H9 (cell line): Measurements from ENCODE around the gene PHACTR1. TPM values are rescaled to one million over a fixed set of nuclear protein-coding genes. Genes with fewer than 3 reads are reported as not detected.

Source experiments
- DNase-seq: peaks from one replicate; pipeline ENCODE4 v3.0.0-alpha.2; 2017
- H2AFZ ChIP-seq: one replicate; pipeline ENCODE4 v1.6.1; 2013; ENCODE audit warnings: mild to moderate bottlenecking, low read length, control low read depth, moderate library complexity
- H2AK5ac ChIP-seq: 2 replicates; pipeline ENCODE4 v1.6.1; 2013; ENCODE audit warnings: low read length, control low read depth, mixed read lengths; ENCODE audit not compliant: insufficient read length
- H2BK120ac ChIP-seq: one replicate; pipeline ENCODE4 v1.6.1; 2013; ENCODE audit warnings: low read depth, mild to moderate bottlenecking, low read length, control low read depth, inconsistent platforms; ENCODE audit not compliant: poor library complexity, severe bottlenecking
- H2BK12ac ChIP-seq: 2 replicates; pipeline ENCODE4 v1.6.1; 2013; ENCODE audit warnings: low read length, control low read depth, mixed read lengths, low read depth; ENCODE audit not compliant: insufficient read length
- H2BK15ac ChIP-seq: 2 replicates; pipeline ENCODE4 v1.6.1; 2013; ENCODE audit warnings: low read depth, low read length, control low read depth
- H2BK20ac ChIP-seq: one replicate; pipeline ENCODE4 v1.6.1; 2013; ENCODE audit warnings: low read depth, mild to moderate bottlenecking, low read length, control low read depth, inconsistent platforms; ENCODE audit not compliant: poor library complexity, severe bottlenecking
- H2BK5ac ChIP-seq: 2 replicates; pipeline ENCODE4 v1.6.1; 2013; ENCODE audit warnings: low read length, control low read depth, mixed read lengths; ENCODE audit not compliant: insufficient read length
- H3K14ac ChIP-seq: 2 replicates; pipeline ENCODE4 v1.6.1; 2013; ENCODE audit warnings: low read length, control low read depth; ENCODE audit not compliant: insufficient read depth
- H3K18ac ChIP-seq: 2 replicates; pipeline ENCODE4 v1.6.1; 2013; ENCODE audit warnings: low read depth, mild to moderate bottlenecking, mixed read lengths, low read length, control low read depth; ENCODE audit not compliant: insufficient read length
- H3K23ac ChIP-seq: 2 replicates; pipeline ENCODE4 v1.6.1; 2013; ENCODE audit warnings: low read length, control low read depth, mixed read lengths, low read depth; ENCODE audit not compliant: insufficient read length
- H3K23me2 ChIP-seq: 2 replicates; pipeline ENCODE4 v1.6.1; 2013; ENCODE audit warnings: low read depth, mild to moderate bottlenecking, mixed read lengths, low read length, control low read depth; ENCODE audit not compliant: insufficient read length, poor library complexity, severe bottlenecking
- H3K27ac ChIP-seq: 2 replicates; pipeline ENCODE4 v1.5.1; 2013; ENCODE audit warnings: low read length, control low read depth, mixed read lengths, low read depth; ENCODE audit not compliant: insufficient read length
- H3K27me3 ChIP-seq: 2 replicates; pipeline ENCODE4 v1.6.1; 2013; ENCODE audit warnings: low read length, control low read depth, inconsistent platforms; ENCODE audit not compliant: insufficient read depth
- H3K4ac ChIP-seq: 2 replicates; pipeline ENCODE4 v1.6.1; 2013; ENCODE audit warnings: low read depth, mild to moderate bottlenecking, control low read depth, inconsistent platforms, low read length, moderate library complexity
- H3K4me1 ChIP-seq: 2 replicates; pipeline ENCODE4 v1.6.1; 2013; ENCODE audit warnings: low read length, control low read depth, inconsistent platforms; ENCODE audit not compliant: insufficient read depth
- H3K4me2 ChIP-seq: 2 replicates; pipeline ENCODE4 v1.6.1; 2013; ENCODE audit warnings: low read length, control low read depth, mixed read lengths; ENCODE audit not compliant: insufficient read length, insufficient read depth
- H3K56ac ChIP-seq: 2 replicates; pipeline ENCODE4 v1.6.1; 2013; ENCODE audit warnings: low read depth, mild to moderate bottlenecking, mixed read lengths, low read length, control low read depth; ENCODE audit not compliant: insufficient read length
- H3K79me1 ChIP-seq: 2 replicates; pipeline ENCODE4 v1.6.1; 2013; ENCODE audit warnings: low read depth, mild to moderate bottlenecking, moderate library complexity, low read length, control low read depth, inconsistent platforms; ENCODE audit not compliant: insufficient read depth, poor library complexity, severe bottlenecking
- H3K79me2 ChIP-seq: 2 replicates; pipeline ENCODE4 v1.6.1; 2013; ENCODE audit warnings: low read length, control low read depth, inconsistent platforms; ENCODE audit not compliant: insufficient read depth
- H3K9ac ChIP-seq: 2 replicates; pipeline ENCODE4 v1.6.1; 2013; ENCODE audit warnings: low read length, control low read depth, mixed read lengths; ENCODE audit not compliant: insufficient read length; ENCODE audit errors: extremely low read depth
- H3K9me3 ChIP-seq: one replicate; pipeline ENCODE4 v1.6.1; 2013; ENCODE audit warnings: low read depth, low read length, inconsistent platforms; ENCODE audit not compliant: control insufficient read depth
- H3T11ph ChIP-seq: one replicate; pipeline ENCODE4 v1.6.1; 2013; ENCODE audit warnings: mild to moderate bottlenecking, low read length, control low read depth, inconsistent platforms
- H4K20me1 ChIP-seq: one replicate; pipeline ENCODE4 v1.6.1; 2013; ENCODE audit not compliant: control insufficient read depth, insufficient read length, insufficient read depth
- H4K5ac ChIP-seq: 2 replicates; pipeline ENCODE4 v1.6.1; 2013; ENCODE audit warnings: low read depth, mild to moderate bottlenecking, mixed read lengths, low read length, control low read depth; ENCODE audit not compliant: insufficient read length
- H4K8ac ChIP-seq: replicated peaks from 2 replicates; pipeline ENCODE4 v1.6.1; 2013; ENCODE audit warnings: low read length, control low read depth, mixed read lengths, low read depth; ENCODE audit not compliant: insufficient read length
- H4K91ac ChIP-seq: 2 replicates; pipeline ENCODE4 v1.6.1; 2013; ENCODE audit warnings: low read depth, mild to moderate bottlenecking, moderate library complexity, mixed read lengths, low read length, control low read depth; ENCODE audit not compliant: insufficient read length
- H3K27ac Mint-ChIP-seq, 3 experiments: 2 replicates in 2 of 3; 3 replicates in 1 of 3; pipeline ENCODE4 v1.8.0; 2020 to 2021; ENCODE audit warnings: mixed read lengths in 3 of 3, mild to moderate bottlenecking in 1 of 3, moderate library complexity in 1 of 3
- H3K27me3 Mint-ChIP-seq: 2 replicates; pipeline ENCODE4 v1.8.0; 2021; ENCODE audit warnings: low read depth, mild to moderate bottlenecking, moderate library complexity, mixed read lengths
- H3K36me3 Mint-ChIP-seq, 3 experiments: 2 replicates in 2 of 3; 3 replicates in 1 of 3; pipeline ENCODE4 v1.8.0; 2020 to 2021; ENCODE audit warnings: low read depth in 3 of 3, mixed read lengths in 3 of 3; ENCODE audit not compliant: insufficient read depth in 1 of 3
- H3K4me1 Mint-ChIP-seq, 2 experiments: 2 replicates each; pipeline ENCODE4 v1.8.0; 2020; ENCODE audit warnings: mixed read lengths in 2 of 2
- H3K4me3 Mint-ChIP-seq, 2 experiments: 2 replicates in 1 of 2; 3 replicates in 1 of 2; pipeline ENCODE4 v1.8.0; 2020 to 2021; ENCODE audit warnings: mild to moderate bottlenecking in 2 of 2, mixed read lengths in 2 of 2, moderate library complexity in 1 of 2
- H3K9me3 Mint-ChIP-seq, 2 experiments: 2 replicates in 1 of 2; 3 replicates in 1 of 2; pipeline ENCODE4 v1.8.0; 2020; ENCODE audit warnings: mild to moderate bottlenecking in 2 of 2, mixed read lengths in 2 of 2, moderate library complexity in 1 of 2
- WGBS: extraction: QIAGEN DNeasy Blood & Tissue Kit; methylation state at CpG from one replicate; pipeline ENCODE4 v1.1.7; 2013; ENCODE audit warnings: missing lambda C conversion rate, low lambda C conversion rate, mixed read lengths; ENCODE audit not compliant: insufficient read length; ENCODE audit errors: extremely low coverage; 5-methylcytosine and 5-hydroxymethylcytosine counted together
- total RNA-seq: library from RNA; stranded (reverse); gene quantifications from 2 replicates; pipeline ENCODE4 v1.2.1, GENCODE V29; 2021
- TF ChIP-seq, protein P1 (sequence below): fragments of 200-600 bp; sonication (generic); conservative IDR thresholded peaks from 3 replicates; pipeline ENCODE4 v1.8.0; 2021; ENCODE audit warnings: antibody characterized with exemption, mild to moderate bottlenecking

PHACTR1 gene
- total RNA-seq, 1 experiment from 2014 or later: 15.9 TPM

GRCh38 chr6:13274707-13275434, 558.3 kb downstream of the PHACTR1 start:
- H3K4me2 ChIP-seq: no peak overlapping the region
- H3K27me3 ChIP-seq: no peaks in the 10 kb centered on the region
- H3K27me3 Mint-ChIP-seq: no peaks in the 10 kb centered on the region

More at GRCh38 chr6:13274707-13275434, 558.3 kb downstream of the PHACTR1 start:
- Histone ChIP-seq H3K56ac (no peak overlapping the region), H2BK12ac (no peak overlapping the region), H2BK5ac (no peak overlapping the region), H3K23me2 (no peaks in the 10 kb centered on the region), H3K4me1 (no peaks in the 10 kb centered on the region), H2AFZ (no peak overlapping the region), H3K79me2 (no peaks in the 10 kb centered on the region), H3K9me3 (no peaks in the 10 kb centered on the region), H4K8ac (no peak overlapping the region), H4K20me1 (no peaks in the 10 kb centered on the region), H3K27ac (no peak overlapping the region), H3K23ac (no peak overlapping the region), H2AK5ac (no peak overlapping the region), H4K5ac (no peak overlapping the region), H4K91ac (no peak overlapping the region), H2BK15ac (no peak overlapping the region), H2BK20ac (no peak overlapping the region), H3K9ac (no peak overlapping the region), H3K18ac (no peak overlapping the region), H3K4ac (no peak overlapping the region), H3T11ph (no peak overlapping the region), H3K79me1 (no peaks in the 10 kb centered on the region), H2BK120ac (no peak overlapping the region), H3K14ac (no peak overlapping the region)
- Mint-ChIP-seq H3K4me1 (peaks cover 8 to 16% of the 10 kb centered on the region in 2 experiments; a peak in 3 of 4 replicates), H3K4me3 (no peak overlapping the region), H3K36me3 (no peaks in the 10 kb centered on the region; a peak in 2 of 7 replicates), H3K9me3 (no peaks in the 10 kb centered on the region), H3K27ac (no peak overlapping the region)
- no CpG with 5 or more reads among the region's 6 CpGs for WGBS
- TF ChIP-seq, protein P1, sequence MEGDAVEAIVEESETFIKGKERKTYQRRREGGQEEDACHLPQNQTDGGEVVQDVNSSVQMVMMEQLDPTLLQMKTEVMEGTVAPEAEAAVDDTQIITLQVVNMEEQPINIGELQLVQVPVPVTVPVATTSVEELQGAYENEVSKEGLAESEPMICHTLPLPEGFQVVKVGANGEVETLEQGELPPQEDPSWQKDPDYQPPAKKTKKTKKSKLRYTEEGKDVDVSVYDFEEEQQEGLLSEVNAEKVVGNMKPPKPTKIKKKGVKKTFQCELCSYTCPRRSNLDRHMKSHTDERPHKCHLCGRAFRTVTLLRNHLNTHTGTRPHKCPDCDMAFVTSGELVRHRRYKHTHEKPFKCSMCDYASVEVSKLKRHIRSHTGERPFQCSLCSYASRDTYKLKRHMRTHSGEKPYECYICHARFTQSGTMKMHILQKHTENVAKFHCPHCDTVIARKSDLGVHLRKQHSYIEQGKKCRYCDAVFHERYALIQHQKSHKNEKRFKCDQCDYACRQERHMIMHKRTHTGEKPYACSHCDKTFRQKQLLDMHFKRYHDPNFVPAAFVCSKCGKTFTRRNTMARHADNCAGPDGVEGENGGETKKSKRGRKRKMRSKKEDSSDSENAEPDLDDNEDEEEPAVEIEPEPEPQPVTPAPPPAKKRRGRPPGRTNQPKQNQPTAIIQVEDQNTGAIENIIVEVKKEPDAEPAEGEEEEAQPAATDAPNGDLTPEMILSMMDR: no peak
- DNase-seq: no peak
